Endodermal cell (in vitro differentiated cells): Measurements from ENCODE around the gene KRT6C. TPM values are rescaled to one million over a fixed set of nuclear protein-coding genes. Genes with fewer than 3 reads are reported as not detected.

ENCODE experiments used
- DNase-seq: peaks from one replicate; pipeline ENCODE4 v3.0.0-alpha.2; 2017
- H3K27ac ChIP-seq: 2 replicates; pipeline ENCODE4 v1.5.1; 2013; ENCODE audit warnings: mild to moderate bottlenecking, low read depth, low read length, moderate library complexity
- H3K27me3 ChIP-seq: 2 replicates; pipeline ENCODE4 v1.6.1; 2013; ENCODE audit warnings: mild to moderate bottlenecking, low read length, moderate library complexity; ENCODE audit not compliant: insufficient read depth, control insufficient read depth, poor library complexity, severe bottlenecking
- H3K36me3 ChIP-seq: 2 replicates; pipeline ENCODE4 v1.7.0; 2013; ENCODE audit warnings: mild to moderate bottlenecking, low read length, moderate library complexity; ENCODE audit not compliant: control insufficient read depth, insufficient read depth
- H3K4me1 ChIP-seq: one replicate; pipeline ENCODE4 v1.7.0; 2013; ENCODE audit warnings: low read length; ENCODE audit not compliant: control insufficient read depth, insufficient read depth
- H3K4me3 ChIP-seq: 2 replicates; pipeline ENCODE4 v1.5.1; 2013; ENCODE audit warnings: mild to moderate bottlenecking, low read length, moderate library complexity
- H3K9ac ChIP-seq: 2 replicates; pipeline ENCODE4 v1.6.1; 2013; ENCODE audit warnings: mild to moderate bottlenecking, low read length, moderate library complexity; ENCODE audit not compliant: poor library complexity, severe bottlenecking; ENCODE audit errors: extremely low read depth
- H3K9me3 ChIP-seq: 2 replicates; pipeline ENCODE4 v1.6.1; 2013; ENCODE audit warnings: mild to moderate bottlenecking, low read length, moderate library complexity; ENCODE audit not compliant: control insufficient read depth
- H3K27ac Mint-ChIP-seq: 2 replicates; pipeline ENCODE4 v1.8.0; 2020; ENCODE audit warnings: mixed read lengths
- H3K27me3 Mint-ChIP-seq: 2 replicates; pipeline ENCODE4 v1.8.0; 2021; ENCODE audit warnings: mild to moderate bottlenecking, mixed read lengths; ENCODE audit not compliant: insufficient read depth
- H3K36me3 Mint-ChIP-seq: 2 replicates; pipeline ENCODE4 v1.8.0; 2020; ENCODE audit warnings: low read depth, mixed read lengths
- H3K4me1 Mint-ChIP-seq: 2 replicates; pipeline ENCODE4 v1.8.0; 2020; ENCODE audit warnings: mixed read lengths
- H3K4me3 Mint-ChIP-seq: 2 replicates; pipeline ENCODE4 v1.8.0; 2020; ENCODE audit warnings: mild to moderate bottlenecking, moderate library complexity, mixed read lengths
- H3K9me3 Mint-ChIP-seq: 2 replicates; pipeline ENCODE4 v1.8.0; 2020; ENCODE audit warnings: mild to moderate bottlenecking, mixed read lengths
- CTCF ChIP-seq: fragments of 200-600 bp; sonication (generic); conservative IDR thresholded peaks from 2 replicates; pipeline ENCODE4 v1.5.0; 2021; ENCODE audit warnings: antibody characterized with exemption, mild to moderate bottlenecking
- WGBS, 2 experiments: methylation state at CpG; one replicate each; pipeline versions ENCODE4 v1.1.5 to v1.1.7; 2013; ENCODE audit warnings: missing lambda C conversion rate in 2 of 2, mixed read lengths in 1 of 2; ENCODE audit not compliant: insufficient coverage in 1 of 2, insufficient read length in 1 of 2; 5-methylcytosine and 5-hydroxymethylcytosine counted together
- total RNA-seq, 2 donors: library from RNA; stranded (reverse); fragmentation: NEBNext Ultra II Directional in 1 of 2; extraction: Animal tissue kit (Norgen Biotek cat#: 25700) in 1 of 2; gene quantifications; 2 replicates in 1 of 2; 3 replicates in 1 of 2; pipeline ENCODE4 v1.2.1, GENCODE V29; 2021

The KRT6C gene
- total RNA-seq, 2 donors from 2014 or later = not detected

- Mint-ChIP-seq H3K27me3 (no peaks in the 10 kb centered on the region), H3K36me3 (no peaks in the 10 kb centered on the region), H3K4me1 (no peaks in the 10 kb centered on the region), H3K27ac (no peak overlapping the region), H3K4me3 (no peak overlapping the region), H3K9me3 (peaks cover 3% of the 10 kb centered on the region)
- H3K4me3 ChIP-seq = no peak overlapping the region
- H3K9me3 ChIP-seq = peaks cover 6% of the 10 kb centered on the region
- no peaks in the 10 kb centered on the region for H3K27me3 ChIP-seq
- DNase-seq = no peak
- H3K36me3 ChIP-seq = no peaks in the 10 kb centered on the region
- TF ChIP-seq CTCF = no peak
- 91 to 97% methylated on average over 6 of the region's 6 CpGs for WGBS, 2 experiments
- H3K27ac ChIP-seq = no peak overlapping the region
- no peaks in the 10 kb centered on the region for H3K4me1 ChIP-seq
- H3K9ac ChIP-seq = no peak overlapping the region
These were observed 40.1 kb upstream of the KRT6C start for GRCh38 chr12:52513736-52514135.

- peaks cover 3% of the 10 kb centered on the region for H3K4me1 ChIP-seq
- no peak overlapping the region for H3K27ac Mint-ChIP-seq
- 91% methylated on average over 4 to 5 of the region's 5 CpGs for WGBS, 2 experiments
- H3K36me3 Mint-ChIP-seq = no peaks in the 10 kb centered on the region
- H3K36me3 ChIP-seq = no peaks in the 10 kb centered on the region
- DNase-seq = no peak
- H3K27ac ChIP-seq = no peak overlapping the region
- peaks cover 21% of the 10 kb centered on the region for H3K4me1 Mint-ChIP-seq
- peaks cover 3% of the 10 kb centered on the region for H3K9me3 Mint-ChIP-seq
- H3K4me3 ChIP-seq = no peak overlapping the region
- peaks cover 6% of the 10 kb centered on the region for H3K9me3 ChIP-seq
- no peaks in the 10 kb centered on the region for H3K27me3 ChIP-seq
- no peak for TF ChIP-seq CTCF
- H3K27me3 Mint-ChIP-seq = no peaks in the 10 kb centered on the region
- no peak overlapping the region for H3K4me3 Mint-ChIP-seq
- H3K9ac ChIP-seq = no peak overlapping the region
These were observed 34.6 kb upstream of the KRT6C start for GRCh38 chr12:52508211-52508610.

DNA sequence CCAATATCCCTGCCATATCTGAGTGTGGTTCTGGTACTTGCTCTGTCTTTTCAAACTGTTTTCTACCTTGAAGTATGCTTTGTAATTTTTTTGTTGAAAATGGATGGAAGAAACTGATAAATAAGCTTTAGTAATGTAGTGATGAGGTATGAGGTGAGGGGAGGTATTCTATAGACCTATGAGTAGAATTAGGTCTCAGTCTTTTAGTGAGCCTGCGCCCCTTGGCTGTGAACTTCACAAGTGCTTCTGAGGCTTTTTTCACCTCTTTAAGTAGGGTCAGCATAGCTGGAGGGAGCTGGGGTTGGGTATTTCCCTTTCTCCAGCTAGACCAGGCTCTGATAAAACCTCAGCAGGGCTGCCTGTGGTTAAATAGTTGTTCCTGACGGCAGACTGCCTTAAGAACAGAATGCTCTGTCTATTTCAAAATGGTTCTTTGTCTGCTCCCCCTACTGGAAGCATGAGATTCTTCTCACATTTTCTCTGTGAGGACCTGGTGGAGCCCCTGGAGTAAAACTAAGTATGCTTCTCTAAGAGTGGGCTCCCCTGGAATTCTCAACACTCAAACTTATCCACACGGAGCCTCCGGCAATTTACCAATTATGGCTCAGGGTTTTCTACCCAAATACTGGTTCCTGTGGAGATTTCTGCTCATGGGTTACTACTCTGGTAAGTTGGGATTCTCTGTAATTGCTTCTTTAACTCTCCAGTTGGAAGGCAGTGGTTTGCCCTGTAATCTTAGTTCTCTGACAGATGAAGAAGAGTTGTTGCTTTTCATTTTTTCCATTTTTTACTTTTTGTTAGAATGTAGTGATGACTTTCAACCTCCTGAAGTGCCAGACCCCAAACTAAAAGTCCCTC is 33.5 kb upstream of the KRT6C start:
- H3K27ac ChIP-seq = no peak overlapping the region
- H3K4me1 ChIP-seq = peaks cover 3% of the 10 kb centered on the region
- peak overlapping the region; percentile 6 for H3K9ac ChIP-seq
- peaks cover 6% of the 10 kb centered on the region for H3K9me3 ChIP-seq
- Mint-ChIP-seq H3K27ac (no peak overlapping the region), H3K36me3 (no peaks in the 10 kb centered on the region), H3K27me3 (no peaks in the 10 kb centered on the region), H3K9me3 (peaks cover 3% of the 10 kb centered on the region), H3K4me3 (no peak overlapping the region), H3K4me1 (peaks cover 21% of the 10 kb centered on the region)
- peak; percentile 91 for DNase-seq
- H3K27me3 ChIP-seq = no peaks in the 10 kb centered on the region
- peak; percentile 81 for TF ChIP-seq CTCF
- WGBS, 2 experiments = 32 to 67% methylated on average over 1 to 4 of the region's 4 CpGs
- H3K36me3 ChIP-seq = no peaks in the 10 kb centered on the region
- no peak overlapping the region for H3K4me3 ChIP-seq
